GM21390 (cell line): ENCODE measurements around the gene BCL6.
"Not testable (repeated sequence)": the region's sequence is repeated elsewhere in the genome, so short reads cannot be mapped to it uniquely, and the experiment has no call there.

Experiments used
- ATAC-seq: cut with Tn5 transposase; IDR thresholded peaks from one replicate; pipeline ENCODE4 v1.9.1; 2021; ENCODE audit not compliant: unreplicated experiment

The BCL6 gene

GRCh38 chr3:187681756-187682155 is 63.5 kb downstream of the BCL6 start:
- not testable (repeated sequence) for ATAC-seq

- ATAC-seq: peak; percentile 80
Observed at GRCh38 chr3:187679638-187680396, 65.5 kb downstream of the BCL6 start.

GRCh38 chr3:187678726-187679268 is 66.5 kb downstream of the BCL6 start:
- no peak for ATAC-seq

- ATAC-seq: no peak
Observed at GRCh38 chr3:187677604-187678003, 67.7 kb downstream of the BCL6 start.

- ATAC-seq: no peak
Observed at GRCh38 chr3:187673012-187673411, 72.3 kb downstream of the BCL6 start.
